ENCODE measurements around the gene KLHL35.

- TF ChIP-seq CTCF (conservative IDR thresholded peaks at IDR 0.05; ENCODE audit: low read depth, low read length) = no peak
- no peak for TF ChIP-seq EZH2 (IDR thresholded peaks at IDR 0.05; ENCODE audit: low read length, unreplicated experiment)
- TF ChIP-seq EZH2phosphoT487 (IDR thresholded peaks at IDR 0.05; ENCODE audit: borderline replicate concordance, low read length) = no peak
These were observed 43.1 kb downstream of the KLHL35 start for GRCh38 chr11:75389925-75390324.
